HepG2 (cell line): ENCODE data around the gene GNGT2. TPM values are rescaled to one million over a fixed set of nuclear protein-coding genes. Genes with fewer than 3 reads are reported as not detected.

ENCODE experiments used
- AFF4 ChIP-seq: sonication (generic); formaldehyde crosslinking; IDR thresholded peaks from 2 replicates; pipeline ENCODE4 v1.4.0; 2020; ENCODE audit warnings: missing genetic modification reagents
- FOXA1 ChIP-seq, 2 experiments: fragments of 450-650 bp in 1 of 2; sonication (generic) in 1 of 2; formaldehyde crosslinking in 1 of 2; IDR thresholded peaks; 2 replicates each; pipeline versions ENCODE4 v1.4.0 to v1.6.1; 2016 to 2020; ENCODE audit warnings: missing genetic modification reagents in 1 of 2
- HBP1 ChIP-seq: IDR thresholded peaks from 2 replicates; pipeline ENCODE4 v1.6.1; 2016; ENCODE audit warnings: low read depth, control low read depth
- HDAC6 ChIP-seq: fragments of 200-600 bp; sonication (generic); IDR thresholded peaks from 2 replicates; pipeline ENCODE4 v1.7.0; 2017; ENCODE audit warnings: mild to moderate bottlenecking, antibody characterized with exemption, low read length, low read depth
- HES4 ChIP-seq: sonication (generic); formaldehyde crosslinking; IDR thresholded peaks from 2 replicates; pipeline ENCODE4 v1.9.0; 2021; ENCODE audit warnings: mild to moderate bottlenecking, missing genetic modification reagents, borderline replicate concordance
- MAZ ChIP-seq, 2 experiments: sonication (generic) in 1 of 2; formaldehyde crosslinking in 1 of 2; IDR thresholded peaks; 2 replicates each; pipeline versions ENCODE4 v1.5.0 to v1.6.1; 2012 to 2020; ENCODE audit warnings: low read depth in 2 of 2, mild to moderate bottlenecking in 2 of 2, borderline replicate concordance in 1 of 2, improper control_type of control experiment in 1 of 2, low read length in 1 of 2, missing genetic modification reagents in 1 of 2, moderate library complexity in 1 of 2
- NCOA2 ChIP-seq: sonication (generic); formaldehyde crosslinking; IDR thresholded peaks from 2 replicates; pipeline ENCODE4 v1.8.0; 2022; ENCODE audit warnings: inconsistent platforms
- RCOR2 ChIP-seq: IDR thresholded peaks from 2 replicates; pipeline ENCODE4 v1.6.1; 2016; ENCODE audit warnings: missing biosample characterization, missing genetic modification reagents
- SCMH1 ChIP-seq: sonication (generic); formaldehyde crosslinking; IDR thresholded peaks from 2 replicates; pipeline ENCODE4 v1.9.0; 2021; ENCODE audit warnings: missing genetic modification reagents, mild to moderate bottlenecking, borderline replicate concordance
- SOX5 ChIP-seq: IDR thresholded peaks from 2 replicates; pipeline ENCODE4 v1.6.1; 2016; ENCODE audit warnings: borderline replicate concordance
- SP2 ChIP-seq: sonication (generic); formaldehyde crosslinking; IDR thresholded peaks from 2 replicates; pipeline ENCODE4 v1.5.1; 2020; ENCODE audit warnings: mild to moderate bottlenecking, missing genetic modification reagents
- TP53 ChIP-seq: sonication (generic); formaldehyde crosslinking; conservative IDR thresholded peaks from 2 replicates; pipeline ENCODE4 v1.4.0; 2020; ENCODE audit warnings: missing genetic modification reagents
- ZBTB25 ChIP-seq: IDR thresholded peaks from 2 replicates; pipeline ENCODE4 v1.6.1; 2018; ENCODE audit warnings: missing genetic modification reagents
- ZNF263 ChIP-seq: sonication (generic); formaldehyde crosslinking; IDR thresholded peaks from 2 replicates; pipeline ENCODE4 v1.4.0; 2020; ENCODE audit warnings: missing genetic modification reagents
- ZNF292 ChIP-seq: sonication (generic); formaldehyde crosslinking; IDR thresholded peaks from 2 replicates; pipeline ENCODE4 v1.8.1; 2022; ENCODE audit warnings: mild to moderate bottlenecking, low read depth, missing genetic modification reagents, borderline replicate concordance
- ZNF335 ChIP-seq: sonication (generic); formaldehyde crosslinking; IDR thresholded peaks from 2 replicates; pipeline ENCODE4 v1.4.0; 2020; ENCODE audit warnings: missing genetic modification reagents
- ZNF513 ChIP-seq: sonication (generic); formaldehyde crosslinking; conservative IDR thresholded peaks from 2 replicates; pipeline ENCODE4 v1.5.0; 2020; ENCODE audit warnings: missing genetic modification reagents
- ZNF564 ChIP-seq: sonication (generic); formaldehyde crosslinking; IDR thresholded peaks from 2 replicates; pipeline ENCODE4 v1.8.1; 2023; ENCODE audit warnings: mild to moderate bottlenecking, missing genetic modification reagents
- ZNF616 ChIP-seq: sonication (generic); formaldehyde crosslinking; IDR thresholded peaks from 2 replicates; pipeline ENCODE4 v1.5.0; 2020; ENCODE audit warnings: low read depth, mild to moderate bottlenecking, missing genetic modification reagents
- ZSCAN29 ChIP-seq: sonication (generic); formaldehyde crosslinking; conservative IDR thresholded peaks from 2 replicates; pipeline ENCODE4 v1.4.0; 2020; ENCODE audit warnings: mild to moderate bottlenecking, missing genetic modification reagents
- polyA plus RNA-seq, 8 experiments: library from polyadenylated mRNA; depleted of rRNA in 3 of 8; stranded (reverse) in 7 of 8; unstranded in 1 of 8; fragments of >200 nt; fragmentation: Illumina TruSeq in 4 of 8; extraction: Trizol in 4 of 8; gene quantifications; 2 replicates each; pipeline versions ENCODE4 v1.2.1 to v1.2.3, GENCODE V29; 2011 to 2016; ENCODE audit warnings: low read depth in 4 of 8, missing spikeins in 1 of 8, mixed read lengths in 1 of 8; ENCODE audit not compliant: insufficient read depth in 1 of 8
- total RNA-seq, 5 experiments: library from RNA; depleted of rRNA; stranded (reverse); fragments of >200 nt; fragmentation: Illumina TruSeq; extraction: Trizol; gene quantifications; 2 replicates each; pipeline ENCODE4 v1.2.3, GENCODE V29; 2016; ENCODE audit warnings: low read depth in 1 of 5

The GNGT2 gene
- total and polyA plus RNA-seq, 2 of the 13 experiments (the other 11 are each of a cell fraction or from before 2014, with no cell fraction given): not detected

- TF ChIP-seq HBP1 (no peak), ZNF616 (CRISPR knock-in tag) (no peak), TP53 (CRISPR knock-in tag) (no peak), HDAC6 (no peak), MAZ (IDR thresholded peaks at IDR 0.05; ENCODE audit: borderline replicate concordance, low read depth, low read length) (0 out of 2 replicates have a peak, but pooled peaks have one; percentile 9), MAZ (CRISPR knock-in tag; IDR thresholded peaks at IDR 0.05; ENCODE audit: low read depth) (no peak; the same call in 1 of the 2 replicates), SP2 (CRISPR knock-in tag) (peak; percentile 16; the same call in 1 of the 2 replicates), ZNF335 (CRISPR knock-in tag) (no peak), ZSCAN29 (no peak), NCOA2 (CRISPR knock-in tag) (no peak), SOX5 (CRISPR knock-in tag) (no peak), SCMH1 (CRISPR knock-in tag) (no peak), ZNF564 (CRISPR knock-in tag) (no peak), ZNF513 (CRISPR knock-in tag) (no peak), FOXA1 (IDR thresholded peaks at IDR 0.05) (no peak), FOXA1 (CRISPR knock-in tag; IDR thresholded peaks at IDR 0.05) (no peak), HES4 (CRISPR knock-in tag) (no peak), ZNF292 (no peak), ZNF263 (CRISPR knock-in tag) (no peak), RCOR2 (CRISPR knock-in tag) (no peak), ZBTB25 (CRISPR knock-in tag) (no peak), AFF4 (CRISPR knock-in tag) (no peak)
These were observed 20.5 kb upstream of the GNGT2 start, which contains the start of gene PHOSPHO1 (continued) for GRCh38 chr17:49230636-49231562.
